Measurements from ENCODE around the gene IL2RA.

Gene IL2RA

GRCh38 chr10:5970066-5970465 lies 92.1 kb downstream of the IL2RA start:
- H3K27me3 ChIP-seq (ENCODE audit: insufficient read depth, low read length): no peaks in the 10 kb centered on the region
- H3K36me3 ChIP-seq (ENCODE audit: insufficient read depth, low read length): no peaks in the 10 kb centered on the region
- H2AFZ ChIP-seq (ENCODE audit: low read length): no peak overlapping the region
- H3K9ac ChIP-seq (ENCODE audit: low read length): no peak overlapping the region
- no peak for TF ChIP-seq CTCF (IDR thresholded peaks at IDR 0.05; ENCODE audit: low read length)
- TF ChIP-seq EZH2 (IDR thresholded peaks at IDR 0.05; ENCODE audit: borderline replicate concordance, low read length): no peak
- no peak overlapping the region for H3K4me3 ChIP-seq (ENCODE audit: low read depth, low read length, poor library complexity, severe bottlenecking)
- no peak overlapping the region for H3K27ac ChIP-seq (ENCODE audit: low read depth, low read length, poor library complexity, severe bottlenecking)
- H3K79me2 ChIP-seq (ENCODE audit: insufficient read depth, low read length): no peaks in the 10 kb centered on the region
- H4K20me1 ChIP-seq (ENCODE audit: insufficient read depth, low read length): no peaks in the 10 kb centered on the region
- no peaks in the 10 kb centered on the region for H3K4me1 ChIP-seq (ENCODE audit: insufficient read depth, low read length, severe bottlenecking)
- H3K9me2 ChIP-seq (ENCODE audit: low read depth, low read length): no peaks in the 10 kb centered on the region
- H3F3A ChIP-seq (ENCODE audit: insufficient read depth, low read length): no peaks in the 10 kb centered on the region
- no peak overlapping the region for H3K4me2 ChIP-seq (ENCODE audit: low read length)
- no peaks in the 10 kb centered on the region for H3K9me3 ChIP-seq (ENCODE audit: low read length)

GRCh38 chr10:5968681-5969453 lies 93.3 kb downstream of the IL2RA start:
- Histone ChIP-seq H3K4me1 (ENCODE audit: insufficient read depth, low read length, severe bottlenecking) (no peaks in the 10 kb centered on the region), H3F3A (ENCODE audit: insufficient read depth, low read length) (no peaks in the 10 kb centered on the region), H3K4me2 (ENCODE audit: low read length) (no peak overlapping the region), H2AFZ (ENCODE audit: low read length) (no peak overlapping the region), H3K27me3 (ENCODE audit: insufficient read depth, low read length) (no peaks in the 10 kb centered on the region), H3K36me3 (ENCODE audit: insufficient read depth, low read length) (no peaks in the 10 kb centered on the region; the same call in 1 of the 2 replicates), H3K27ac (ENCODE audit: low read depth, low read length, poor library complexity, severe bottlenecking) (no peak overlapping the region), H3K9me2 (ENCODE audit: low read depth, low read length) (no peaks in the 10 kb centered on the region), H3K9me3 (ENCODE audit: low read length) (no peaks in the 10 kb centered on the region), H3K79me2 (ENCODE audit: insufficient read depth, low read length) (no peaks in the 10 kb centered on the region), H4K20me1 (ENCODE audit: insufficient read depth, low read length) (no peaks in the 10 kb centered on the region), H3K9ac (ENCODE audit: low read length) (no peak overlapping the region), H3K4me3 (ENCODE audit: low read depth, low read length, poor library complexity, severe bottlenecking) (no peak overlapping the region)
- no peak for TF ChIP-seq CTCF (IDR thresholded peaks at IDR 0.05; ENCODE audit: low read length)
- TF ChIP-seq EZH2 (IDR thresholded peaks at IDR 0.05; ENCODE audit: borderline replicate concordance, low read length): no peak

- Histone ChIP-seq H3K9me2 (ENCODE audit: low read depth, low read length) (no peaks in the 10 kb centered on the region), H3F3A (ENCODE audit: insufficient read depth, low read length) (no peaks in the 10 kb centered on the region), H3K79me2 (ENCODE audit: insufficient read depth, low read length) (no peaks in the 10 kb centered on the region), H3K27me3 (ENCODE audit: insufficient read depth, low read length) (no peaks in the 10 kb centered on the region), H4K20me1 (ENCODE audit: insufficient read depth, low read length) (no peaks in the 10 kb centered on the region), H2AFZ (ENCODE audit: low read length) (no peak overlapping the region), H3K27ac (ENCODE audit: low read depth, low read length, poor library complexity, severe bottlenecking) (no peak overlapping the region), H3K4me3 (ENCODE audit: low read depth, low read length, poor library complexity, severe bottlenecking) (no peak overlapping the region), H3K4me1 (ENCODE audit: insufficient read depth, low read length, severe bottlenecking) (no peaks in the 10 kb centered on the region), H3K9ac (ENCODE audit: low read length) (no peak overlapping the region), H3K9me3 (ENCODE audit: low read length) (no peaks in the 10 kb centered on the region), H3K36me3 (ENCODE audit: insufficient read depth, low read length) (no peaks in the 10 kb centered on the region; the same call in 1 of the 2 replicates), H3K4me2 (ENCODE audit: low read length) (no peak overlapping the region)
- TF ChIP-seq EZH2 (IDR thresholded peaks at IDR 0.05; ENCODE audit: borderline replicate concordance, low read length) (no peak), CTCF (IDR thresholded peaks at IDR 0.05; ENCODE audit: low read length) (no peak)
Observed at GRCh38 chr10:5968037-5968680, 94.0 kb downstream of the IL2RA start.
